GM19025 (cell line): ENCODE data around the gene SLC16A10.

Experiments
- ATAC-seq: cut with Tn5 transposase; IDR thresholded peaks from one replicate; pipeline ENCODE4 v1.9.1; 2021; ENCODE audit warnings: mild to moderate bottlenecking, low read depth, moderate library complexity; ENCODE audit not compliant: unreplicated experiment

Gene SLC16A10

DNA sequence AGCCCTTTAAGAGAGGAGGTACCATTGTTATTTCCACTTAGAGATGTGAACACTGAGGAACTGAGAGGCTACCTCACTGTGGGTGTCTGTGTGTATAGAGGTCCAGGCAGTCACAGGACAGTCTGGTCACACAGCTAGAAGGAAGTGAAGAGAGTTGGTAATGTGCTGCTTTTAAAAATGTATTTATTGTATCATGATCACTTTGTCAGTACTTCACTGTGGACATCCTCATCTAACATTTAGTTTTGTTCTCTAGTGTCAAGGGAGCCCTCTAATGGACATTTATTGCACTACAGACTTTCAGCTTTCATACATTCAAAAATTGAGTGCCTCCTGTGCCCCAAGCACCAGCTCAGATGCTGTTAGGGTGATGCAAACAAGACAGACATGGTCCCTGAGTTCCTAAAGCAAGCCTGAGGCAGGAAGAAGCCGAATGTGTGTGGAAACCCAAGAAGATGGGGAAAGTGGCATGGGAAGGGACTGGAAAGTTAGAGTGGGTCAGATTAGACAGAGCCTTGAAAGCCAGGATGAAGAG is 123.0 kb downstream of the SLC16A10 start:
- no peak for ATAC-seq

DNA sequence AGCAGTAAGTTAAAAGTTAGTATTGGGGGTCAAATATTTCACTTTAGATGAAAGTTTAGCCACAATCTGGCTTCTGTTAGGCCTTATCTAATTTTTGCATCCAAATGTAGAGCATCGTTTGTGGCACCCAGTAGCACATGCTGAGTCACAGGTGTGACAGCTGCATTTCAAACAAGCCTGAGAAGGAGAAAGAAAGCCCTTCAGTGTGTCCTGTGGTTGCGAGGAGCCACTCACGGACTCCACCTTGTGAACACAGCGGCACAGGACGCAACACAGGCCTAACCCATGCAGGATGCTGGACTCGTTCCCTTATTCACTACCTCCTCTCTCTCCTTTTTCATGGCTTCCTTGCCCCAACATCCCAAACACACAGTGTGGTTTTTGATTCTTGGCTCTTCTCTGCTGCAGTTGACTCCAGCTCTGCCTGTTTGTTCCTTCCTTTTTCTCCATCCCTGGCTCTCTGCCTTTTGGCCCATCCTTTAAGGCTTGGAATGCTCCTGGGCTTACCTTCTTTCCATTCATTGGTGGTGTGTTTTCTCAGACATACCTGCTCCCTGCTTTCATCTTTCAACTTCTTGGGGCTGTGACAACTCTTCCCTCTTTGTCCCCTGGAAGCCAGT is 124.2 kb downstream of the SLC16A10 start:
- no peak for ATAC-seq

DNA sequence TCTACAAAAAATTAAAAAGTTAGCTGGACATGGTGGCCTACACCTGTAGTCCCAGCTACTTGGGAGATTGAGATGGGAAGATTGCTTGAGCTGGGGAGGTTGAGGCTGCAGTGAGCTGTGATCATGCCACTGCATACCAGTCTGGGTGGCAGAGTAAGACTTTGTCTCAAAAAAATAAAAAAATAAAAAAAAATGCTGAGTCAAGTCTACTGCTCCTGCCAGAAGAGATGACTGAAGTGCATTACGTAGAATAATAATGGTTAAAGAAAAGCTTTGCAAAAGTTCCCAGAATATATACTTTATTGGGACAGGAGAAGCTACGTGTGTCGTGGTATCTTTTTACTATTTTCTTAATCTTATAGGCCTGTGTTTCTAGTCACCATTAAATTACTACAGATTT is 125.3 kb downstream of the SLC16A10 start:
- ATAC-seq, result no peak

DNA sequence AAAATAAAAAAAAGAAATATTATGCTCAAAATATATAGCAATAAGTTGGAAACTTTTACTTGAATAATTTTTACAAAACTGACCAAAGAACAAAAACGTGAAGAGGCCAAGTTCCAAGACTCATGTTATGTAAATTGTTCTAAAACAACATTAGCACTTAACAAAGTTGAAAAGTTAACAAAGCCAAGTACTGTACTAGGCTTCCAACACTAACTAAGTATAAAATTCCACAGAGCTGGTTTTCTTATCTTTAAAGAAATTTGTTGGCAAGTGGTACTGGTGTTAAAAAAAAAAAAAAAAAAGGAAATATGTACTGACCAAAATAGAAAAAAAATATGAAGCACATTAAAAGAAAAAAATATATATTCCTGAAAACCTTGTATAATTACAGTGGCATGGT is 127.8 kb downstream of the SLC16A10 start:
- no peak for ATAC-seq

DNA sequence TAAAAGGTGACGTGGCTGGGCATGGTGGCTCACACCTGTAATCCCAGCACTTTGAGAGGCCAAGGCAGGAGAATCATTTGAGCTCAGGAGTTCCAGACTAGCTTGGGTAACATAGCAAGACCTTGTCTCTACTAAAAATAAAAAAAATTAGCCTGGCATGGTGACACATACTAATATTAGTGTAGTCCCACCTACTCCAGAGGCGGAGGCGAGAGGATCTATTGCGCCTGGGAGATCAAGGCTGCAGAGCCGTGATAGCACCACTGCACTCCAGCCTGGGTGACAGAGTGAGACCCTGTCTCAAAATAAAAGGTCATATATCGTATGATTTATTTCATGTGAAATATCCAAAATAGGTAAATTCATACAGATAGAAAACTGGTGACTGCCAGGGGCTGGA is 132.5 kb downstream of the SLC16A10 start:
- no peak for ATAC-seq

DNA sequence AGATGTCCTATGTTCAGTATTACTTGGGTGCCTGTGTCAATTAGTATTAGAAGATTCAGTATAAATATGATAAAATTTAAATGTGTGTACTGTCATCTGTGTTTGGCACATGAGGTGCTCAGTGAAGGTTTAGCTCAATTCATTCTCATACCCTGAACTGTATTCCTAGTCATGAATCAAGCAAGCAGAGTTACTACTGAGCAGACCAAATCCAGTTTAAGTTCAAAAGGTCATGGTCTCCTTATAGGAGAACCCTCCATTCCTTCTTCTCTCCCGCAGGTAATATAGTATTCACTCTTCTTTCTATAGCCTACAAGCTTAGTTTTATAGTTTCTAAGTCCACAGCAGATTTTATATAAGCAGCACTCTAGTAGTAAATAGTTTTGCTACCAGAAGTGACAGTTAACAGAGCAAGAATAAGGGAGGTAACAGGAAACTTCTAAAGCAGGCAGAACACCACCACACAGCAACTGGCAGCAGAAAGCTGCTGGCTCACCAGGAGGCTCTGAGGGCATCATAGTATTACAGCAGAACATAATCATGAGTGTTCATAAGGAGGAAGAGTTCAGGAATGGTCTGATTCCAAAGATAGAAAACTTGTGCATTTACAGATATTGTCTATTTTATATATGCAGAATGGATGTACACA is 133.2 kb downstream of the SLC16A10 start:
- no peak for ATAC-seq

DNA sequence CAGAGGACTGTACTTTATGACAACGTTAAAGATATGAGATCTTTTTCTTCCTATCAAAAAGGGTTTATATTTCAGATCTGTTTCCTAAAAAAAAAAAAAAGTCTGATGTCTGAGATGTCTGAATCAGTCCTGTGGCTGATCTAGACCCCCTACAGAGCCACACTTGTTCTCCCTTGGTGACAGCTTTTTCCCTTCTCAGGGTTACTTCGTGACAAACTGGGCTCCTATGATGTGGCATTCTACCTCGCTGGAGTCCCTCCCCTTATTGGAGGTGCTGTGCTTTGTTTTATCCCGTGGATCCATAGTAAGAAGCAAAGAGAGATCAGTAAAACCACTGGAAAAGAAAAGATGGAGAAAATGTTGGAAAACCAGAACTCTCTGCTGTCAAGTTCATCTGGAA is 134.5 kb downstream of the SLC16A10 start:
- ATAC-seq, result no peak

DNA sequence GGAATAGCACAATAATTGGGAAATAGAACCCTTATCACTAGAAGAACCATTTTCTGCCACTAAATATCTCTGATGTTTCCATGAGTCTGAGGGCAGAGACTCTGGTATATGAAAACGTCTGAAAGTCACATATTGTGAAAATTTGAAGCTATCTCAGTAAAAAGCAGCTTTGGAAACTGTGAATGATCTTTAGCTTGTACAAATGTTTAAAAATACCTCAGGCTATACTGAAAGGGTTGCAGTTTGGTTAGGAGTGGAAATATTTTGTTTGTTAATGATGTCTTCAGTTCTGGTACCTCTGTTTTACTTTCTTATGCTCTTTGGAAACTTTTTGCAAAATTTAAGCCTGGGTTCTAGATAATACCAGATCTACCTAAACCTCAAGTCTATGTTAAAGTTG is 135.0 kb downstream of the SLC16A10 start:
- ATAC-seq, result no peak

DNA sequence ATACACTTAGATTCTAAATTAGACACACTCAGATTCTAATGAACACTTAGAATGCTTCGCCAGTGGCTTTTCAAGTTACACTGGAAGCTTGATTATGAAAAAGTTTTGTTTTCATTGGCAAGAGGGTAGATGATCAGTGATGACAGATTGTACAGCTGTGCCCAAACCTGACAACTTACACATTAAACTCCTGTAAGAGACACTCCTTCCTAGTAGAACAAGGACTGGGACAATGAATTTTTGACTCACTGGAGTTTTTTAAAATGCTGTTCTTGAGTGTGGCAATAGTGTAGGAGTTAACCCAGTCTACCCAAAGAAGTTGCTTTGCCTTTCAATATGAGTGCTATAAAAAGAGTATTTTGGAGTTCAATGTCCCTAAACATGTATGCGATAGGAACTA is 140.8 kb downstream of the SLC16A10 start:
- no peak for ATAC-seq

DNA sequence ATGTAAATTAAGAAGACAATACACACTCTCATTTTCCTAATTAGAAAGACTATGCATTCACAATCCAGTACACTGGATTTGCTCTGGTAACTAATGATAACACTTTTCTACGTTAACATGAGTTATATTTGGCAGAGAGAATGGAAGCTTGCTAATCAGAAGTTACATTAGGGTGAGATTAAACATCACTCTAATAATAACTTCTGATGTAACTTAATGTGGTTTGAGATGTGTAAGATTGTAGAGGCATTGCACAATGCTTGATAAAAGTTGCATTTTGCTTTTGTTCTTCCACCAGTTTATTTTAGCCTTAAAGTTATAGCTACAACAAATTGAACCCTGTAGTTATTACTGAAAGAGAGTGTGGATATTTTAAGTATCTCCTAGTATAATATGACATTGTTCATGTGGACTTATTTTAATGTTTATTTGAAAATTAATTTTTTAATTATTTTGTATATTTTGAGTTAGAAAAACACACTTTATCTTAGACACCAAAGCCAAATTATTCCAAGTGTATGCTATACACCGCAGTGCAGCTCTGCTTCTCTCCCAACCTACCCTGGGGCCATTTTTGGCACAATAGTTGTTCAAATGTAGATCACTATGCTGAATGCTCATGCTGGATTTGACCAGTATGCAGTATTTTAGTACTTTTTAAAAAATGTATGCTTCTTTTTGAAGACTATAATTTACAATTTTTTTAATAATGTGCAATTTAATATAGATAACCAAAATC is 143.2 kb downstream of the SLC16A10 start:
- no peak for ATAC-seq

DNA sequence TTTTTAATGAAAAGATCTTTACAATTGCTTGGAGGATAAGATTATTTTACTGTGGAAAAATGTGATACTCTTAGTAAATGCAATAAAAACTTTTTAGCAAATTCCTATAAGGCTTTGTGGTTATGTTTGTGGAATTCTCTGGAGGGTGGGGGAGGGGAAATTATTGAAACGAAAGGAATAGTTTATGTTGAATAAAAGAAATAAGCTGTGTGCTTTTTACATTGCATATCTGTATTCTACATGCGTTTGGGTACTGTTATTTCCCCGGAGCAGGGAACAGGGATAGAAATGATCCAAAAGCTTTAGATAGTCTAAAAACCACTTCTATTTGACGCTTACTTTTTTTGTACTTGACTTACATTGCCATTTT is 143.8 kb downstream of the SLC16A10 start:
- ATAC-seq, result no peak

DNA sequence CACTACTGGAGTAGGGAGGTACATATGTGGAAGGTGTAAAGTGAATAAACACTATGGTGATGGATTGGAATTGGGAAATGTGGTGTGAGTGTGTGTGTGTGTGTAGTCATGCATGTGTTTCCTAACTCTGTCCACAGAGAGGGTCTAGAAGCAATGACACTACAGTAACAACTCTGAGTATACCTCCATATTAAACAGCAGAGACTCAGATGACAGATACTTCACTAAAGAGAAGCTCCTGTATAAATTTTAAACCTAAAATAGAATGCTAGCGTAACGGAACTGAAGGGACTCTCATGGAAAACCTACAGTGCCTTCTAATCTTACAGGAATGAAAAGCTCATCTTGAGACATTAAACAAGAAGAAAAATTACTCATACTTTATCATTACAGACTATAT is 150.5 kb downstream of the SLC16A10 start:
- no peak for ATAC-seq

DNA sequence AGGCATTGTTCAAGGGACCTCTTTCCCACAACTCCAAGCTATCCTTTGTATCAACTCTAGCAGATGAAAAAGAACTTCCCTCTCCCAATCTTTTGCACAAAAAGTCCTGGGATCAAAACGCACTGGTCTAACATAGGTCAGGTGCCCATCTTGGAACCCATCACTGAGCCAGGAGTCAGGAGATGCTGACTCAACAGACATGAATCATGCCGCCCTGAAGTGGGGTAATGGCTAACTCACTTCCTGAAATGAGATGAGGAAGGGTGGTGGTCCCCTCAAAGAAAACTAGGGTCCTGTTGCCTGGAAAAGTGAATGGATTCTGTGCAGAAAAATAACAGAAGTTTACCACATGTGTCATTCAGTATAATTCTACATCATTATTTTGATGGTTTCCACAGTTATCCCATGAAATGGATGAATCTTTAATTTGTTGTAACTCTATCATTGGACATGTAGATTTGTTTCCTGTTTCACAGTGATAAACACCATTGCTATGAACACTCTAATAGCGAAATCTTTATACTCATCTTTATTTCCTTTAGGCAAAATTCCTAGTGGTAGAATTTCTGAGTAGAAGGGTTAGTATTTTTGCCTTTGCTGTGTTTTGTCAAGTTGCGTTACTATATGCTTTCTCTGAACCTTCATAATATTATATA is 151.3 kb downstream of the SLC16A10 start:
- ATAC-seq, result no peak

DNA sequence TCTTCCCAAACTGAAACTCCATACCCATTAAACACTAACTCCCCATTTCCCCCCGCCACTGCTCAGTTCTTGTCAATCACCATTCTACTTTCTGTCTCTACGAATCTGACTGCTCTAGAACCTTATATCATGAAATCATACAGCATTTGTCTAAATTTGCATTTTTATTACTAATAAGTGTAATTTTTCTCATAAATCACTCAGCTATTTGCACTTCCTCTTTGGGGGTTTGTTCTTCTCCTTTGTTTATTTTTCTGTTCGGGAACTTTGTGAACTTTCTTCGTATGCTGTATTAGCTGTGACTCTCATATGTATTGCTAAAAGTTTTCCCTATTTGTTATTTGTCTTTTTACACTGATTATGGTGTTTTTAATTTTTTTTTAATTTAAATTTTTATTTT is 152.2 kb downstream of the SLC16A10 start:
- ATAC-seq, result no peak

DNA sequence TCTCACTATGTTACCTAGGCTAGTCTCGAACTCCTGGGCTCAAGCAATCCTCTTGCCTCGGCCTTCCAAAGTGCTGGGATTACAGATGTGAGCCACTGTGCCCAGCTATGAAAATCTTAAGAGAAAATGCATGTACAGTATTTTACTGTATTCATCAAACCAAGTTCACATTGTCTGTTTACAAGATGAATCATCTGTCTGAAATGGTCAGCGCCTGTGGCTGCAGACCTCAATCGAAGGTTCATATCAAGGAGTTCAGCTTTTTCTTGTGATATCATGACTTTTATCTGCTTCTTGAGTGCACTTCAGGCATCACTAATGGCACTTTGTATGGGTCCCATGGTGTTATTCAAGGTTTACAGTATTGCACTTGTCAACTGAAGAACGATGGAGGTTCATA is 155.1 kb downstream of the SLC16A10 start:
- ATAC-seq, result no peak

DNA sequence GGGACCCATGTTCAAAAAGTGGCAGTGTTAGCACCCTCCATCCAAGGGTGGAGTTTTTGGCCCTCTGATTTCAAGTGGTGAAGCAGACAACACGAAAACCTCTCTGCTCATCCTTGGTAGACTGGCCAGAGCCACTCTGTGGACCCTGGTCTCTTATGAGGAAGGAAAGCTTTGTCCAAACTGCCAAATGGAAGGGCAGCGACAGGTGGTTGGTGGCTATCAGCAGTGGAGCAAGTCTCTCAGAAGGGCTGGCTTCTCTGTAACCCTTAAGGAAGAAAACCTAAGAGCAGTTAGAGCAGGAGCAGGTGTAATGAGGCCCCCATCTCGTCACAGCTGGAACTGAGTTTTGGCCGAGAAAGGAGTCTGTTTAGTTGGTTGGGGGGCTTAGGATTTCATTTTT is 155.8 kb downstream of the SLC16A10 start:
- ATAC-seq, result no peak

DNA sequence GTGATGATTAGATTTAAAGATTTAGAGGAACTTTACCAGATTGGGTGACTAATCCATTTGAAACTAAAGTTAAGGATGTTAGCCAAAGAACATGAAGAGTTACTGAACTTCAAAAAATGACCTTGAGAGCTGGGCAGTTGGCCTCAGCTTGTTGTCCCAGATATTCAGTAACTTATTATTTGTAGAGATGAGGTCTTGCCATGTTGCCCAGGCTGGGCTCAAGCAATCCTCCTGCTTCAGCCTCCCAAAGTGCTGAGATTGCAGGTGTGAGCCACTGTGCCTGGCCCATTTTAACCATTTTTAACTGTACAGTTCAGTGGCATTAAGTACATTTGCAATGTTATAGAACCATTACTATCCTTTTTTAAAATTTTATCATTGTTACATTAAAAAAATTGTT is 161.5 kb downstream of the SLC16A10 start:
- ATAC-seq, result no peak

DNA sequence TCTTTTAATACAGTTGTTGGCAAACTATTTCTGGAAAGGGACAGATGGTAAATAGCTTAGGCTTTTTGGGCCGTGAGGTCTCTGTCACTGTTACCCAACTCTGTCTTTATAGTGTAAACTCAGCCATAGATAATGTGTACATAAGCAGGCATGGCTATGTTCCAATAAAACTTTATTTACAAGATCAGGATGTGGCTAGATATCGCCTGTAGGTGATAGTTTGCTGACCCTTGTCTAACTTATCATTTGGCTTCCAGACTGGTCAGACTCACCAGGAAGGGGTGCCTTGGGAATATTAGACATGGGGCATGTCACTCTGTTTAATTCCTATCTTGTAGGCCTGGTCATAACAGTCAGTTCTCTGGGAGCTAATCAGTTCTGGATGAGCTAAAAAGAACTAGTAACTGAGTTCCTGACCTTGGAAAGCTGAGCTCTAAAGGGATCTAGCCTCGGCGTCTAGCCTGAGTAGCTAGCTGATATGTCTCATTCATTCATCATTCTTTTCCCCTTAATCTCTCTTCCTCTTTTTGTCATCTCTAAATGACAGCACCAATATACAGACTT is 163.6 kb downstream of the SLC16A10 start:
- no peak for ATAC-seq

DNA sequence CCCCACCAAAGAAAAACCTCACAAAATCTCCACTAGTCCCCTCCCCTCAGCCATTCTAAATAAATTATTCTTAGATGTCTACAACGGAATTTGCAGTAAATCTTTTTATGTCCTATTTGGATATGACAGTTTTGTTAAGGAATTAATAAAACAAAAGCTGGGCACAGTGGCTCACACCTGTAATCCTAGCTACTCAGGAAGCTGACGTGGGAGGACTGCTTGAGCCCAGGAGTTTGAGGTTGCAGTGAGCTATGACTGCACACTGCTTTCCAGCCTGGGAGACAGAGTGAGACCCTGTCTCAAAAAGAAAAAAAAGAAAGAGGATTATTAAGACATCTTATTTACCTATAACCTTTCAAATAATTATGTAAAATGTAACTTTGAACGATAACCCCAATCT is 165.4 kb downstream of the SLC16A10 start:
- ATAC-seq, result no peak

DNA sequence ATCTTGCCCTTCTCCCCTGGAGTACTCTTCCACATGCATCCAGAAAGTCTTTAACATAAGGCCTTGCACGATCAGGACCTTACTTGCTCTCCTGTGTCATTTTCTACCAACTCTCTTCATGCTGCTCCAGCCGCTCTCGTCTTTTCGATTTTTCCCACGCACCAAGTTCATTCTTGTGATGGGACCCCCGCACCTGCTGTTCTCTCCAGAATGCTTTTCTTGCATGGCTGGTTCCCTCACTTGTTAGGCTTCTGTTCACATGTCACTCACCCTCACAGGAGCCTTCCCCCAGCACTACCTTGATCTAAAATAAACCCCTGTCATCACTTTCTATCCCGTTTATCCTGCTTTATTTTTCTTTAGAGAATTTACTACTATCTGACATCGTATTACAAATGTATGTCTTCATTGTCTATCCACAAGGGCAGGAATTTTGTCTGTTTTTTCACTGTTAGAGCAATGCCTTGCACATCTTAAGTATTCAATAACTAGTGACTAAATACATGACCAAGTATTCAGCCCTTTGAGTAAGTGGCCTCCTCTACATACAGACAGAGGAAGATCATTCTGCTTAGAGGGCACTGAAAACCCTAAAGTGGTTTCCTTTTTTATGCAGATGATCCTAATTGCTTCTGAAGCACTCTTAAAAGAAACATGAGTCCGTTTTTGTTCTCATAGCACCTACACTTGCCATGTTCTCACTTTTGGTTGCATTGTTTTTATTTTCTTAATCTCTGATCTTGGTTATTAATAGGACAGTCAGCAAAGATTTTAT is 166.9 kb downstream of the SLC16A10 start:
- no peak for ATAC-seq
